GM20431 (cell line): ENCODE measurements around the gene TDO2.
"Not testable (repeated sequence)": the region's sequence is repeated elsewhere in the genome, so short reads cannot be mapped to it uniquely, and the experiment has no call there.

Source experiments
- in situ Hi-C: fragments of 300-500 bp; cut with MseI, MboI; formaldehyde crosslinking; loops from one replicate; pipeline ENCODE4 v1.15.0; 2020; ENCODE audit warnings: low sequenced_read_pairs; ENCODE audit not compliant: unreplicated experiment

The TDO2 gene

DNA sequence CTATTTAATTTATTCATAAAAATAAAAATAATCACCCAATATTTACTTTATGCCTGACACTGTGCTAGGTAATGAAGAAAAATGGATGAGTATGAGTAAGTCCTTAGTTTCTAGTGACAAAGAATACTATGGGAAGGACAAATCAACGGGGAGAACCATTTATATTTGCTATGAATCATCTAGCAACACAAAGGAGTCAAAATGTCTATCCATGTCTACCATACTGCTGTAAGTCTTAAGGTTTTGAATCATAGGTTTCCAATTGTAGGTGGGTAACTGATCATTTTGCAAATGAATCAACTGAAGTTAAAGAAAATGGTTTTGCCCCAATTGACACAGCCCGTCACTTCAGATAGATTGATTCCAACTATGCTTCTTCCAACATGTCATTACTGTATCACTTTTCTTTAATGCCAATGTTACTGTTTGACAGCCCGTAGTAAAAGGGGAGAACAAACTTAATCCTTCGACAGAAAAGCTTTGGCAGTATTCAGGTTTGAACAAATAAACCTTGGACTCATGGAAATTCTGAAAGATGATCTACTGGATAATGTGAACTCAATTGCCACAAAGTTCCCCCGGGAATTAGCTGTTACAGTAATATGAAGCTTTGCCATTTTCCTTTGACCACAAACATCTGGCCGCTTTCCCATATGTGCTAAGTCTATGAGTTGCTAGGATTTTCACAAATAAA, 3.2 kb downstream of the TDO2 start:
- in situ Hi-C loops, result no loop called here

DNA sequence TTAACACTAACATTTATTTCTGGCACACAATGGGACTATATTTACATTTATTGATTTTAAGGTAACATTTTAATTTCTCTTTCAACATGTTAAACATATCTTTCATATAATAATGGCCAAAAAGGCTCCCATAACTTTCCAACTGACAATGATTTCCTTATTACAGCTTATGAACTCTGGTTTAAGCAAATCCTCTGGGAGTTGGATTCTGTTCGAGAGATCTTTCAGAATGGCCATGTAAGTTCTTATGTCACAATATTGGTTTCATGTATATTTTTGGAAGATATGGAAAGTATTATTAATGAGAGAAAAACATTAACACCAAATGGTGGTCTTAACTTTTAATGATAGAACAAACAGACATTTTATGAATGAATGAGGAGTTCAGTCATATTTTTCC, 4.1 kb downstream of the TDO2 start:
- in situ Hi-C loops, result no loop called here

DNA sequence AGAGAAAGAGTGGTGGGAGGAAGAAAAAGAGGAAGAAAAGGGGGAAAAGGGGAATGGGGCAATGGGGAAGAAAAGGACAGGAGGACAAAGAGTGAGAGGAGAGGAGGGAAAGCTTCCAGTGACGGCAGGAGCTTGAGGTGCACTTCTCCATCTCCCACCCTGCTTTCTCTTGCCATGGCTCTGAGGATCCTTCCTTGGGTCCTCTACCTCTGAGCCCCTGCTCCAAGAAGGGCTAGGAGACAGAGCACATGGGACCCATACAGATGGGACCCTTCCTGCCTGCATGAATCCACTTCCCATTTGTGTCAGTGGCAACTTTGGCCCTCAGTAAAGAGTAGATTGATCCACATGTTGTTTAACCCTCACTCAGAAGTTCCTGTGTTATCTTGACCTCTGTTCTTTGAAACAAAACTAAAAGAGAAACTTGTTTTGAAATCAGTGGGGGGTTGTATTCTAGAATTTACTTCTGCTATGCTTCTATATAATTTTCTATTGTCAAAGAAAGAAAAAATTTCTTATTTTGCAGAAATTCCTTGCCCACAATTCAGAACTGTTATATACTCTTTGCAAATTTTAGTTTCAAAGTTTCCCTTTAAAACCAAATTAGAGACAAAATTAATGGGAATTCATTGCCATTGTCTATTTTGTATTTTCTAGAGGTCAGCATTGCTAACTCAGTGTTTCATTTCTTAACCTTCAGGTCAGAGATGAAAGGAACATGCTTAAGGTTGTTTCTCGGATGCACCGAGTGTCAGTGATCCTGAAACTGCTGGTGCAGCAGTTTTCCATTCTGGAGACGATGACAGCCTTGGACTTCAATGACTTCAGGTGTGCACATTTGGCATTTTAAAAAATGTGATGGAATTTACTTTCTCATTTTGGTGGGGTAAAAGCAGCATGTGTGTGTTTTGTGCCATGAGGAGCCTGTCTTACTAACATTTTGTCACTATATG, 5.0 kb downstream of the TDO2 start:
- in situ Hi-C loops, result no loop called here

DNA sequence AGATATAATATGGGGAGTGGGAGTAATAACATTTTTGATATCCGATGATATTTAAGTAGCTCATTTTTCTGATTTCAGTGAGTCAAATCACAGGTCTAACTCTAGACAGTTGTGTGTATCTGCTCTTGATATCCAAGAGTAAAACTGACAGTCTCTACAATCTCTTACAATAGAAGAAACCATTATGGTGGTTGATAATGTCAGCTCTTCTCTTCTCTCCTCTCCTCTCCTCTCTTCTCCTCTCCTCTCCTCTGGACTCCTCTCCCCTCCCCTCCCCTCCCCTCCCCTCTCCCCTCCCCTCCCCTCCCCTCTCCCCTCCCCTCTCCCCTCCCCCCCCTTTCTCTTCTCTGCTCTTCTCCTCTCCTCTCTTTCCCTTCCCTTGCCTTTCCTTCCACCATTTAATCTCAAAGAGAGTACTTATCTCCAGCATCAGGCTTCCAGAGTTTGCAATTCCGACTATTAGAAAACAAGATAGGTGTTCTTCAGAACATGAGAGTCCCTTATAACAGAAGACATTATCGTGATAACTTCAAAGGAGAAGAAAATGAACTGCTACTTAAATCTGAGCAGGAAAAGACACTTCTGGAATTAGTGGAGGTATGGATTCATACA, 6.2 kb downstream of the TDO2 start:
- in situ Hi-C loops, result no loop called here

DNA sequence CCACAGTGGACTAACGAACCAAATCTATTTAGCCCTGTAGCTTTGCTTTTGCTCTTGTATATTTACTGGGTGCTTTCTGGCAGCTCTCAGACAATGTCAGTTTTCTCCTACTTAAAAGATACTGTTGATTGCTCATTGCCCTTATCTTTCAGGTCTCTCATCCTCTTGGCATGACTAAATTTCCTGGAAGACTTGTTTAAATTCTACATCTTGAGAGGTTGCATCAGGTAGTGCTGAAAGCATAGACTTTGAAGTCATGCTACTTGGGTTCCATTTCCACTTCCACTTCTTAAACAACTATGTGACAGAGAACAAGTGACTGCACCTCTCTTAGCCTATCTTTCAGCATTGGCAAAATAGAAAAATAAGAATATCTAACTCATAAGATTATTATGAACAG, 8.4 kb downstream of the TDO2 start:
- in situ Hi-C loops, result no loop called here

DNA sequence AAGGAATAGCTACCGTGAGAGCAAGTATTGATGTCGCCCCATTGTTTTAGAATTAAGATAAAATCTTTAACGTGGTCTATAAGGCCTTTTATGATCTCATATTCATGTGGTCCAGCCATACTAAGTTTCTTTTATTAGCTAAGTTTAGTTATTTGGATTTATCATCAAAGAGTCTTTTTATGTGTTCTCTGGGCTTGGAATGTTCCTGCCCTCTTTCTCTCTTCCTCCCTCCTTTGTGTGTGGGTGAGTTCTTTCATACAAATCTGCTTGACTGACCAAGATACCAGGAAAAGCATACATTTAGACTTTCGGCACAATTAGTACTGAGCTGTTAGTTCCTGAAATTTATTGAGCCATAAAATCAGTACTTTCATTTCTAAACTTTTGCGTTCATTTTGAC, 11.3 kb downstream of the TDO2 start:
- in situ Hi-C loops, result no loop called here

DNA sequence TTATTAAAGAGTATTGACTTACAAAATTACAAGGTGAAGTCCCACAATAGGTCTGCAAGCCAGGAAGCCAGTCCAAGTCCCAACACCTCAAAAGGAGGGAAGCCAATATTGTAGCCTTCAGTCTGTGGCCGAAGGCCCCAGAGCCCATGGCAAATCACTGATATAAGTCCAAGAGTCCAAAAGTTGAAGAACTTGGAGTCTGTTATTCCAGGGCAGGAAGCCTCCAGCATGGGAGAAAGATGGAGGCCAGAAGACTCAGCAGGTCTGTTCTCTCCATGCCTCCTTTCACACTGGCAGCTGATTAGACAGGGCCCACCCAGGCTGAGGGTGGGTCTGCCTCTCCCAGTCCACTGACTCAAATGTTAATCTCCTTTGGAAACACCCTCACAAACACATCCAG, 18.1 kb downstream of the TDO2 start:
- in situ Hi-C loops, result no loop called here

DNA sequence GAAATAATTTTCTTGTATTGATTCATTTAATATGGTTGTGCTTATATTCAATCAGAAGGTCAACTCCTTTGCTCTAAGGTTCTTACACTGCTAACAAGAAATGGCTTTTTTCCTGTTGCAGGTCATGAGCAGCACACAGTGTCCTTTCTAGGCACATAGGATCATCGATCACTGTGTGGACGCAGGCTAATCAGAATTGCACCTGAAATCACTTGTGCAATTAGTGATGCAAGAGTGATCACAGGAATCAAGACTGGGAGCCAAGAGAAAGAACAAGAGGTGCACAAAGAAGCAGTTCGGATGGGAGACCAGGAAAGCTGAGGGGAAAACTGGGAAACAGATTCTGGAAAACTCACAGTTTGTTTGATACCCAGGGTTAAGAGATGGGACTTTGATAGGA, 21.1 kb downstream of the TDO2 start:
- in situ Hi-C loops, result no loop called here

DNA sequence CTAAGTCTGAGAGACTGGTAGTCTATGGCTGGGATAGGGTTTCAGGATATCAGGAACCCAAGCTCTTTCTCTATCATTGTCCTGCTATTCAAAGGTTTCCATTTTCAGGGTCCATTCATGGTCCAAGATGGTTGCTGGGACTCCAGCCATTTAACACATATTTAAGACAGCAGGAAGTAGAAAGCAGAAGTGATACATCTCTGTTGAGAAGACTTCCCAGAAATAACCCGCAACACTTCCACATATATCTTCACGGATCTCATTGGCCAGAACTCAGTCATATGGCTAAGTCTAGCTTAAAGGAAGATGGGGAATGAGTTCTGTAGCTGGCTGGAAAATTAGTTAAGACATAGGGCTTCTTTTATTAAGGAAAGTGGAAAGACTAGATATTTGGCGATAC, 26.3 kb downstream of the TDO2 start:
- in situ Hi-C loops, result no loop called here

DNA sequence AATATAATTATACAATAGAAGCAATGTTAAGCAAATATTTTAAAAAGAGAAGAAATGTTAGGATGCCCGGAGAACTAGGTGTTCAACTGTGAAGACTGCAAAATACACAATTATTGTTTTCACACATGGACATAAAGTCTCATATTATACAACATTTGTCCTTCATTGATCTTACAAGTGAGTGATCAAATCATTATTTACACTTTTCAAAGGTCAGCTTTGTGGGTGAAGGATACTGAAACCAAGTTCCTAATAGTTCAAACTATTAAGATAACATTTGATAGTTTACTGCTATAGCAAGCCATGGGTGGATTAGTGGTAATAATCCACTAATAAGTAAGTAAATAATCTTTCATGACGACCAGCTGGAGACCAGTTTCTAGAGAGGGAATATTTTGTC, 26.8 kb downstream of the TDO2 start:
- in situ Hi-C loops, result no loop called here

DNA sequence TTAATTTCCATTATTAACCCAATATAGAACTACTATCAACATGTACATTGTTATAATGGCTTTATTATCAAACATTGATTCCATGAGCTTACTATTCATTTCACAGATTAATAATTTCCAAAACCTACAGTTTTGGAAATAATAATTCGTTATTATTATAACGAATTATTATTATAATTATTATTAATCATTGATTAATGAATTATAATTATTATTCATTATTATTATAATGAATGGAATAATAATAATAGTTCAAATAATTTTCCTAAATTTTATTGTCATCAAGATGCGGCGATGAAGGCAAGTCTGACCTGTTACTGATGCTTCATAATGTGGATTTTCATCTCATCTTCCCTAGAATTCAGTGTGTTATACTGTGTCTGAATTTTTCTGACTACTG, 28.1 kb downstream of the TDO2 start:
- in situ Hi-C loops, result no loop called here

DNA sequence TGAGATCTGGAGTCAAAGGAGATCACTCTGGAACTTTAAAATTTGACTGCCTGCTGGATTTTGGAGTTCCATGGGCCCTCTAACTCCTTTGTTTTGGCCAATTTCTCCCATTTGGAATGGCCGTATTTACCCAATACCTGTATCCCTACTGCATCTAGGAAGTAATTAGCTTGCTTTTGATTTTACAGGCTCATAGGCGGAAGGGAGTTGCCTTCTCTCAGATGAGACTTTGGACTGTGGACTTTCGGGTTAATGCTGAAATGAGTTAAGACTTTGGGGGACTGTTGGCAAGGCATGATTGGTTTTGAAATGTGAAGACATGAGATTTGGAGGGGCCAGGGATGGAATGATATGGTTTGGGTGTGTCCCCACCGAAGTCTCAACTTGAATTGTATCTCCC, 31.1 kb downstream of the TDO2 start:
- in situ Hi-C loops, result not testable (repeated sequence)

DNA sequence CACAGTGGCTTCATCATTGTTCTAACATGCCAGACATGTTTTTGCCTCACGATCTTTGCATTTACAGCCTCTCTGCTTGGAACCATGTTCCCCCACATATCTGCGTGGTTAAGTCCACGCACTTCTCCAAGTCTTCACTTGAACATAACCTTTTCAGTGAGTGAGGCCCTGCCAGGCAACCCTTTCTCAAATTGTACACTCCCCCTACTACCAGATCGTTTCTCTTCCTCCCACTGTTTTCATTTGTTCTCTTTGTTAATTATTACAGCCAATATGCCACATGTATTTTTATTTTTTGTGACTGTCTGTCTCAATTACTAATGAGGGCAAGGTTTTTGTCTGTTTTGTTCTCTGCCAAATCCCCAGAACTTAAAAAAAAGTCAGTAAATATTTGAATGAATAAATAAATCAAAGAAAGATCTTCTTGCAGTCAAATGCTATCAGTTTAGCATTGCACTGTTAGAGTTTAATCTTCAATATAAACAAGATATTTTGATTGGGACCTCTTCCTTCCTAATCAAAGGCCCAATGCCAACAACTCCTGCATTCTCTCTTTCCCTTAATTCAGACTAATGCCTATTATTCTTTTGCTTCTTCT, 32.0 kb downstream of the TDO2 start:
- in situ Hi-C loops, result no loop called here

DNA sequence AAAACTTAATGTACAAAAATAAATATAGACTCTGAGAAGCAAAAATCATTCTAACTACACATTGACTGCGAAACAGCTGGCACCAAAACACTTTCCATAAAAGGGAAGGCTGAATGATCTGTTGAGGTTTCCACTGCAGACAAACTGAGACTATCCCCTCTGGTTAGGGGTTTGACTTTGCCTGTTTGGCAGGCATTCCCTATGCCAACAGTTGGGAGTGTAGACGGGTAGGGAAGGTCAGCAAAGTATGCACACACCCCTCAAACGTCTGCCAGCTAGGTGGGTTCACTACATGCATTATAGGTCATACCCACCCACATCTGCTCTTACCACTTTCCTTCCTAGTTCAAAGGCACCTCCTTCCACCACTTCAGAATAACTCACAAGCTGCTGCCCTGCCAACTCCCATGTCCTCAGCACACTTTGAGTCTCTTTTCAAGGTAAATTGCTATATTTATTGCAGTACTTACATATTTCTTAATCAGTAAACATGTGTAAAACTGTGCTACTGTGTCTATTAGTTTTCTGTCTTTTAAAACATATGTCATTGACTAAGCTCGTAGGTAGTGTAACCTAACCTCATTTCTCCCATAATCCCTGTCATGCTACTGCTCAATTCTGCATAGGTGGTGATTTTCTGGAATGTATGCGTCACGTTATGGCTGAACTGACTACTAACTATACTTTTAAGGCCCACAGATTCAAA, 37.7 kb downstream of the TDO2 start:
- in situ Hi-C loops, result loop anchor here (10.0 kb wide), 1 partner anchor 136 kb away; no protein-coding TSS in a partner anchor

DNA sequence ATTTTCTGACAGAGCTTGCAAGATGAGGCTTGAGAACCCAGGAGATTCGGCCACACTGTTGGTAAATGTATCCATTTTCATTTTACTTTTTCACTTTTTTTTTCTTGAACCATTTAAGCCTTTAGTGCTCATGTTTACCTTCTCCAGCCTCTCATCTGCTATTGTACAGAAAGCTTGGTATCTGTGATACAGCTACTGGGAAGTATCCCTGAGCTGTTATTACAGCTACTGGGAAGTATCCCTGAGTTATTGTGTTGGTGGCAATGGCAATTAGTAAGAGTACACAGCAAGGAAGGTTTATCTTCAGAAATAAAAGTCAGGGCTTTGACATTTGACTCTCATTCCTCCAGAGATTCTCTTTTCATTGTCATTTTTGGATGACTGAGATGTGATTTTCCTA, 38.3 kb downstream of the TDO2 start:
- in situ Hi-C loops, result loop anchor here (10.0 kb wide), 1 partner anchor 137 kb away; no protein-coding TSS in a partner anchor

DNA sequence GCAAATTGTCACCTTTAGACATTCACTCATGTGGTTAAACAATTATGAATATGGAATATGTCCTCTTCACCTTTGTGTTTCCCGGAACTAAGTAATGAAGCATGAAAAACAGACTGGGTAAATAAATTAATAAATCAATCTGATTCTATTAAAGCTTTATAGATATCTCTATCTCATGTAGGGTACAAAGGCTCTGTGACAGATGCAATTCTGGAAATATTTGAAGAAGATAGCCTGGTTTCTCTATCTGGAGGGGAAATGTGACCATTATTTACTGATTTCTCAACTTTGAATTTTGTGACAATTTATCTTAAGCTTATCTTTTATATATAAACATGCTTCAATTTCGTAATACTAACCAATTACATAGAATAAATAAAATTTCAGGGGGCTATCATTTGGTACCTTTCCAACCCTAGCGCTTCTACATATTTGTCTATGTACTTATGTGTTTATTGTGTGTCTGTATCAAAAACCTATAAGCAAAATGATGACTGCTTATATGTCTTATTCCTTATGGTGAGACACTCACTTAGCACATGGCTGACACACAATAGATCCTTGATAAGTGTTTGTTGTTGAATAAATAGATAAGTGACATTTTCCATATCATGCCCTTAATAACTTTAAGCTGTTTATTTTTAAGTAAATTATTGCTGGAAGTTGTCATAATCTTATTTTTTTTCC, 40.3 kb downstream of the TDO2 start:
- in situ Hi-C loops, result loop anchor here (10.0 kb wide), 1 partner anchor 139 kb away; no protein-coding TSS in a partner anchor

DNA sequence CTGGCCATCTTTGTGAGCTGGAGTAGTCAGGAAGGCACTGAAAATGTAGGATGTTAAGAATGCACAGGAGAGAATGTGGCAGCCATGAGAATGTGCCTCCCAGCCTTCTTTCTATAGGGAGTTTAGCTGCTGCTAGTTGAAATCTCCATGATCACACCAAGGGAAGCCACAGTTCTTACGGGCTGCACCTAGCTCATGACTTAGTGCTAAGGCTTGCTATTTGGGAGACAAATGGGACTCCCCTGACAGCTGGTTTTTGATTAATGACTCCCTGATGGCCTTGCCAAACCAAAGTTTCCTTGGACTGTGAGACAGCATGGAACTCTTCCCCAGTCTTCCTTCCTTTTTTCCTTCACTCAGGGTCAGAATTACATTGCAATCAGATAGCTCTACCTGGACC, 41.0 kb downstream of the TDO2 start:
- in situ Hi-C loops, result loop anchor here (10.0 kb wide), 1 partner anchor 140 kb away; no protein-coding TSS in a partner anchor

DNA sequence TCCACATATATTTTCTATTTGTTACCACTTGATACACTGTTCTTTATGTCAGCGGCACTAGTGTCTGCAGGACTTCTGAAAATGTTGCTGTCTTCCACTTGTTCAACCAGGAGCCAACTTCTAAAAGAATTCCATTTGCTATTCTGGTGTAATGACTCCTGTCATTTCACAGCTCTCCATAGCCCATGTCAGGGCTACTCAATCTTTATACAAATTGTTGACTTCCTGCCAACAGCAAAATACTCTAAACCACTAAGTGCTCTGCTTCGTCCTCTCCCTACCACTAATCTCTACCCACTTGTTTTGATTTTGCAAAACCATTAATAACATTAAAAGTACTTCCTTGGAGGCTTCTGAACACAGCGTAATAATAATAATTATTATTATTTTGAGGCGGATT, 43.0 kb downstream of the TDO2 start:
- in situ Hi-C loops, result loop anchor here (10.0 kb wide), 1 partner anchor 142 kb away; no protein-coding TSS in a partner anchor

DNA sequence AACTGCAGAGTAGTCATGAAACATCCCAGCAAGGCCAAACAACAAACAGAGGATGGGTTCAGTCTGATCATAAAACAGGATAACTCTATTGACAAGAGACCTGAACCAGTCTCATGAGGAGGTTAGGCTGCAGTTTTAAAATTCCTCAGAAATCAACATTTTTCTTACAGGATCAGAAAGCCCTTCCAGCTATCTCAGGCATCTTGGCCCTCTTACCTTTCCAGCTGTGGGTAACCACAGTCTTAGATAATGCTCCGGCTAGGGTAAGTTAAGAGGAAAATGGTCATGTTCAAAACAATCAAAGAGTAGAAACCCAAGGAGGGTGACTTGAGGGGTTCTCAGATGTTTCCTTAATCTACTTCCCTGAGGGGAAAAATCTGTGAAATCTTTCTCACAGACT, 45.0 kb downstream of the TDO2 start:
- in situ Hi-C loops, result loop anchor here (10.0 kb wide), 1 partner anchor 144 kb away; no protein-coding TSS in a partner anchor
